H1 (cell line): ENCODE results near the gene CHD3. TPM values are rescaled to one million over a fixed set of nuclear protein-coding genes. Genes with fewer than 3 reads are reported as not detected.

Experiments
- BACH1 ChIP-seq: IDR thresholded peaks from 2 replicates; pipeline ENCODE4 v1.6.1; 2012; ENCODE audit warnings: low read length, improper control_type of control experiment
- CEBPB ChIP-seq: IDR thresholded peaks from 2 replicates; pipeline ENCODE4 v1.6.1; 2012; ENCODE audit warnings: low read depth, low read length
- CHD7 ChIP-seq: fragments of 300-600 bp; sonication (generic); IDR thresholded peaks from 2 replicates; pipeline ENCODE4 v1.7.1; 2012; ENCODE audit warnings: low read length, moderate library complexity, mild to moderate bottlenecking, inconsistent platforms; ENCODE audit not compliant: insufficient replicate concordance
- EZH2 ChIP-seq: fragments of 200-600 bp; sonication (generic); IDR thresholded peaks from 2 replicates; pipeline ENCODE4 v1.7.1; 2012; ENCODE audit warnings: low read depth, mild to moderate bottlenecking, moderate library complexity, low read length, inconsistent platforms; ENCODE audit not compliant: severe bottlenecking
- HDAC6 ChIP-seq: IDR thresholded peaks from one replicate; pipeline ENCODE4 v1.7.1; 2012; ENCODE audit warnings: low read depth, mild to moderate bottlenecking, inconsistent platforms, low read length, moderate library complexity
- POLR2A ChIP-seq, 2 experiments: IDR thresholded peaks; 1 replicate in 1 of 2; 2 replicates in 1 of 2; pipeline ENCODE4 v1.6.1; 2011; ENCODE audit warnings: low read depth in 2 of 2, low read length in 2 of 2, mild to moderate bottlenecking in 2 of 2; ENCODE audit errors: control extremely low read depth in 1 of 2
- SIRT6 ChIP-seq: IDR thresholded peaks from one replicate; pipeline ENCODE4 v1.7.1; 2012; ENCODE audit warnings: low read length, inconsistent platforms
- TAF7 ChIP-seq: optimal IDR thresholded peaks from 2 replicates; pipeline ENCODE3; 2011; ENCODE audit warnings: low read depth, mild to moderate bottlenecking, inconsistent platforms, low read length, moderate library complexity, borderline replicate concordance
- YY1 ChIP-seq: IDR thresholded peaks from 2 replicates; pipeline ENCODE4 v1.6.1; 2011; ENCODE audit warnings: low read depth, mild to moderate bottlenecking, low read length
- ZNF274 ChIP-seq: IDR thresholded peaks from 2 replicates; pipeline ENCODE4 v1.7.0; 2012; ENCODE audit warnings: low read length, borderline replicate concordance; ENCODE audit errors: extremely low read depth
- polyA plus RNA-seq, 7 experiments: library from polyadenylated mRNA; depleted of rRNA in 3 of 7; stranded (reverse) in 5 of 7; unstranded in 2 of 7; fragments of >200 nt in 5 of 7; fragments of 200-250 nt in 2 of 7; gene quantifications; 1 replicate in 5 of 7; 2 replicates in 1 of 7; 4 replicates in 1 of 7; pipeline versions ENCODE4 v1.2.1 to v1.2.3, GENCODE V29; 2011 to 2013; ENCODE audit warnings: missing spikeins in 2 of 7, mixed read lengths in 2 of 7
- total RNA-seq: library from RNA; stranded (reverse); fragmentation: NEBNext Ultra II Directional; extraction: Animal tissue kit (Norgen Biotek cat#: 25700); gene quantifications from 2 replicates; pipeline ENCODE4 v1.2.1, GENCODE V29; 2021

Gene CHD3
- total and polyA plus RNA-seq, 2 of the 8 experiments (the other 6 are each of a cell fraction or from before 2014, with no cell fraction given) = 12.3 to 12.9 TPM

GRCh38 chr17:7882629-7883028 is 6.0 kb upstream of the CHD3 start (continued):
- TF ChIP-seq CHD7 = no peak
- no peak for TF ChIP-seq YY1
- no peak for TF ChIP-seq BACH1
- TF ChIP-seq SIRT6 = no peak
- no peak for TF ChIP-seq EZH2
- TF ChIP-seq HDAC6 = no peak
- no peak for TF ChIP-seq CEBPB
- no peak for TF ChIP-seq ZNF274
- TF ChIP-seq POLR2A (IDR thresholded peaks at IDR 0.05; ENCODE audit: control extremely low read depth in 1 of 2, low read depth in 2 of 2, low read length in 2 of 2) = no peak
- TF ChIP-seq TAF7 = no peak
